K562 (cell line): ENCODE measurements around the gene AVPI1. TPM values are rescaled to one million over a fixed set of nuclear protein-coding genes. Genes with fewer than 3 reads are reported as not detected.

Source experiments
- ATAC-seq: fragments of 200-7000 bp; cut with Tn5 transposase; 3 replicates; pipeline ENCODE4 v1.9.1; 2020; ENCODE audit warnings: moderate library complexity
- BruUV-seq: library from RNA; stranded (reverse); fragments of 400-500 nt; replicated peaks from 2 replicates; lab custom pipeline; 2021; lab: Mats Ljungman, UMichigan
- CTCF ChIA-PET: fragments of 300-600 bp; formaldehyde crosslinking; extraction: SDS; loops from one replicate; lab custom pipeline; 2021; ENCODE audit warnings: low intra/inter-chr PET ratio; lab: Yijun Ruan, JAX
- POLR2A ChIA-PET: fragments of 300-600, 350-650 bp; sonication (Branson Sonifier 250); formaldehyde crosslinking; extraction: SDS; loops from one replicate; lab custom pipeline; 2021; ENCODE audit warnings: antibody characterized with exemption, inconsistent platforms; lab: Yijun Ruan, JAX
- DNase-seq, 4 experiments: peaks; one replicate each; pipeline versions ENCODE4 v3.0.0 to v3.0.0-alpha.2; 2011 to 2018; ENCODE audit warnings: low spot score in 3 of 4, mixed read lengths in 3 of 4; ENCODE audit errors: extremely low read depth in 1 of 4
- FAIRE-seq: peaks from 2 replicates; lab custom pipeline; 2011; peaks lifted over from hg19 to GRCh38; lab: Jason Lieb, UNC
- H2AFZ ChIP-seq: 2 replicates; pipeline ENCODE4 v1.6.0; 2011; ENCODE audit warnings: low read depth, low read length, control low read depth, inconsistent platforms
- H3K27ac ChIP-seq: fragments of 200-600 bp; 3 replicates; pipeline ENCODE4 v1.8.0; 2011; ENCODE audit warnings: low read depth, mild to moderate bottlenecking, control low read depth, inconsistent platforms, low read length, moderate library complexity, mixed read lengths; ENCODE audit errors: extremely low read depth
- H3K27me3 ChIP-seq, 2 experiments: fragments of 300-600 bp in 1 of 2; 2 replicates in 1 of 2; 3 replicates in 1 of 2; pipeline versions ENCODE4 v1.6.0 to v1.8.0; 2011; ENCODE audit warnings: inconsistent platforms in 2 of 2, low read length in 2 of 2, mild to moderate bottlenecking in 1 of 2, mixed read lengths in 1 of 2, moderate library complexity in 1 of 2; ENCODE audit not compliant: control insufficient read depth in 2 of 2, insufficient read depth in 2 of 2
- H3K36me3 ChIP-seq: fragments of 300-600 bp; 3 replicates; pipeline ENCODE4 v1.8.0; 2011; ENCODE audit warnings: mild to moderate bottlenecking, low read length, inconsistent platforms; ENCODE audit not compliant: control insufficient read depth, insufficient read depth
- H3K4me1 ChIP-seq, 2 experiments: fragments of 200-600 bp in 1 of 2; replicated peaks in 1 of 2; 2 replicates in 1 of 2; 3 replicates in 1 of 2; pipeline versions ENCODE4 v1.5.1 to v1.8.0; 2011; ENCODE audit warnings: inconsistent platforms in 2 of 2, low read length in 2 of 2, mild to moderate bottlenecking in 1 of 2, mixed read lengths in 1 of 2, moderate library complexity in 1 of 2; ENCODE audit not compliant: control insufficient read depth in 2 of 2, insufficient read depth in 2 of 2
- H3K4me2 ChIP-seq: 2 replicates; pipeline ENCODE4 v1.6.1; 2011; ENCODE audit warnings: low read length, control low read depth, inconsistent platforms, mixed read lengths; ENCODE audit not compliant: insufficient read depth
- H3K4me3 ChIP-seq: fragments of 200-600 bp; sonication (generic), shearing (Covaris generic); 2 replicates; pipeline ENCODE4 v1.5.1; 2016; ENCODE audit warnings: control low read depth, inconsistent platforms
- H3K79me2 ChIP-seq: fragments of 200-600 bp; 3 replicates; pipeline ENCODE4 v1.8.0; 2011; ENCODE audit warnings: low read length, inconsistent platforms; ENCODE audit not compliant: control insufficient read depth, insufficient read depth
- H3K9ac ChIP-seq, 2 experiments: 2 replicates each; pipeline versions ENCODE4 v1.6.0 to v1.6.1; 2011; ENCODE audit warnings: low read depth in 2 of 2, low read length in 2 of 2, control low read depth in 1 of 2, inconsistent platforms in 1 of 2, mild to moderate bottlenecking in 1 of 2, mixed read lengths in 1 of 2; ENCODE audit not compliant: insufficient read depth in 1 of 2
- H3K9me1 ChIP-seq: one replicate; pipeline ENCODE4 v1.6.0; 2011; ENCODE audit warnings: inconsistent platforms, mild to moderate bottlenecking, low read length, moderate library complexity; ENCODE audit not compliant: control insufficient read depth, insufficient read depth
- H3K9me3 ChIP-seq: replicated peaks from 2 replicates; pipeline ENCODE4 v1.5.1; 2011; ENCODE audit warnings: low read depth, low read length, inconsistent platforms; ENCODE audit not compliant: control insufficient read depth, insufficient read depth
- H4K20me1 ChIP-seq: replicated peaks from 2 replicates; pipeline ENCODE4 v1.6.1; 2011; ENCODE audit warnings: low read length, inconsistent platforms, mixed read lengths; ENCODE audit not compliant: control insufficient read depth, insufficient read depth
- BACH1 ChIP-seq: fragments of 200-800 bp; sonication (Bioruptor generic); IDR thresholded peaks from 2 replicates; pipeline ENCODE4 v1.6.1; 2016; ENCODE audit warnings: missing genetic modification characterization, missing compliant biosample characterization
- CSDE1 ChIP-seq, 2 experiments: fragments of 450-650 bp; IDR thresholded peaks; 2 replicates each; pipeline ENCODE4 v1.6.1; 2016; ENCODE audit warnings: mild to moderate bottlenecking in 1 of 2
- CUX1 ChIP-seq: fragments of 200-800 bp; sonication (Bioruptor generic); IDR thresholded peaks from 2 replicates; pipeline ENCODE4 v1.6.1; 2016; ENCODE audit warnings: missing genetic modification characterization, missing compliant biosample characterization
- MECOM ChIP-seq: fragments of 250-450 bp; sonication (Bioruptor Pico); IDR thresholded peaks from 2 replicates; pipeline ENCODE4 v1.8.0; 2022; ENCODE audit warnings: inconsistent platforms
- NCOA1 ChIP-seq: fragments of 450-650 bp; IDR thresholded peaks from 2 replicates; pipeline ENCODE4 v1.6.1; 2016; ENCODE audit warnings: low read depth
- RUNX1 ChIP-seq: sonication (generic); IDR thresholded peaks from 2 replicates; pipeline ENCODE4 v1.6.1; 2016; ENCODE audit warnings: antibody characterized with exemption, low read depth
- SLC30A9 ChIP-seq: fragments of 250-450 bp; sonication (Bioruptor Pico); IDR thresholded peaks from 2 replicates; pipeline ENCODE4 v1.8.0; 2022; ENCODE audit warnings: mild to moderate bottlenecking, moderate library complexity
- SMAD4 ChIP-seq: fragments of 250-450 bp; sonication (Bioruptor Pico); conservative IDR thresholded peaks from 2 replicates; pipeline ENCODE4 v1.8.0; 2021; ENCODE audit warnings: inconsistent platforms, mild to moderate bottlenecking, moderate library complexity
- SMARCB1 ChIP-seq: IDR thresholded peaks from 2 replicates; pipeline ENCODE4 v1.6.1; 2011; ENCODE audit warnings: improper control_type of control experiment, low read depth; ENCODE audit not compliant: insufficient read length
- SP2 ChIP-seq: IDR thresholded peaks from 2 replicates; pipeline ENCODE4 v1.6.1; 2011; ENCODE audit warnings: mild to moderate bottlenecking, low read depth, low read length, moderate library complexity; ENCODE audit not compliant: poor library complexity, severe bottlenecking; ENCODE audit errors: extremely low read depth
- STAT5B ChIP-seq: fragments of 250-450 bp; sonication (Bioruptor Pico); IDR thresholded peaks from 2 replicates; pipeline ENCODE4 v1.8.0; 2021; ENCODE audit warnings: mild to moderate bottlenecking, inconsistent platforms
- TRIM28 ChIP-seq: fragments of 450-650 bp; IDR thresholded peaks from 2 replicates; pipeline ENCODE4 v1.6.1; 2017
- ZC3H8 ChIP-seq: fragments of 450-650 bp; IDR thresholded peaks from 2 replicates; pipeline ENCODE4 v1.6.1; 2017
- ZFP30 ChIP-seq: fragments of 250-450 bp; sonication (Bioruptor Pico); IDR thresholded peaks from 2 replicates; pipeline ENCODE4 v1.8.0; 2022; ENCODE audit warnings: moderate library complexity, mild to moderate bottlenecking, inconsistent platforms, borderline replicate concordance
- ZKSCAN1 ChIP-seq: fragments of 150-350 bp; IDR thresholded peaks from 2 replicates; pipeline ENCODE4 v1.6.1; 2016; ENCODE audit warnings: low read depth, low read length
- ZNF311 ChIP-seq: fragments of 250-450 bp; sonication (Bioruptor Pico); IDR thresholded peaks from 2 replicates; pipeline ENCODE4 v1.4.0; 2020; ENCODE audit warnings: mild to moderate bottlenecking, moderate library complexity
- ZNF431 ChIP-seq: sonication (generic); formaldehyde crosslinking; IDR thresholded peaks from 2 replicates; pipeline ENCODE4 v1.8.0; 2022; ENCODE audit warnings: mild to moderate bottlenecking, missing genetic modification reagents
- ZNF511 ChIP-seq: sonication (generic); formaldehyde crosslinking; IDR thresholded peaks from 2 replicates; pipeline ENCODE4 v1.8.0; 2022; ENCODE audit warnings: mild to moderate bottlenecking, missing genetic modification reagents
- ZNF707 ChIP-seq: fragments of 250-450 bp; sonication (Bioruptor Pico); conservative IDR thresholded peaks from 2 replicates; pipeline ENCODE4 v1.8.0; 2022; ENCODE audit warnings: inconsistent platforms, mild to moderate bottlenecking, moderate library complexity
- ZNF766 ChIP-seq: fragments of 200-800 bp; sonication (Bioruptor generic); conservative IDR thresholded peaks from 2 replicates; pipeline ENCODE4 v1.6.1; 2016; ENCODE audit warnings: missing genetic modification characterization, missing compliant biosample characterization
- WGBS: fragments of 100-300 bp; shearing (Covaris generic); methylation state at CpG from one replicate; pipeline ENCODE4 v1.1.6; 2016; ENCODE audit warnings: low coverage, mixed read lengths; ENCODE audit not compliant: insufficient coverage; ENCODE audit errors: missing lambda C conversion rate; 5-methylcytosine and 5-hydroxymethylcytosine counted together
- in situ Hi-C: fragments of 300-500 bp; cut with MboI; formaldehyde crosslinking; loops from 4 replicates; pipeline ENCODE4 v1.15.0; 2018; ENCODE audit warnings: inconsistent platforms, mixed read lengths
- intact Hi-C: fragments of 100-400 bp; cut with micrococcal nuclease; formaldehyde crosslinking; loops from 2 replicates; pipeline ENCODE4 v1.14.2; 2022
- polyA plus RNA-seq, 8 experiments: library from polyadenylated mRNA; depleted of rRNA in 4 of 8; stranded (reverse) in 5 of 8; unstranded in 3 of 8; fragments of >200 nt; fragmentation: Nextera tagmentation in 2 of 8; fragmentation: Illumina TruSeq in 1 of 8; extraction: Ambion mirVana in 2 of 8; extraction: Trizol in 1 of 8; gene quantifications; 2 replicates each; pipeline versions ENCODE4 v1.2.1 to v1.2.3, GENCODE V29; 2011 to 2014; ENCODE audit warnings: inconsistent platforms in 1 of 8, missing spikeins in 1 of 8
- total RNA-seq, 7 experiments: library from RNA; depleted of rRNA in 6 of 7; stranded (reverse); fragments of >200 nt in 6 of 7; fragmentation: Illumina TruSeq in 2 of 7; extraction: Trizol in 2 of 7; gene quantifications; 2 replicates each; pipeline versions ENCODE4 v1.2.1 to v1.2.3, GENCODE V29; 2011 to 2021; ENCODE audit warnings: low replicate concordance in 1 of 7

The AVPI1 gene
- total and polyA plus RNA-seq, 9 of the 15 experiments (the other 6 are each of a cell fraction or from before 2014, with no cell fraction given) = 0.90 to 10.4 (median 7.4) TPM

GRCh38 chr10:97736403-97736901 lies 49.4 kb upstream of the AVPI1 start:
- peaks cover 24% of the 10 kb centered on the region for H3K36me3 ChIP-seq
- peak overlapping the region; percentile 90 for H3K27ac ChIP-seq
- H3K4me2 ChIP-seq = peak overlapping the region; percentile 92
- no peak overlapping the region for H3K4me3 ChIP-seq
- CTCF ChIA-PET = no interaction called here
- no peaks in the 10 kb centered on the region for H3K27me3 ChIP-seq
- intact Hi-C loops = no loop called here
- H2AFZ ChIP-seq = peak overlapping the region; percentile 98
- peaks cover 15% of the 10 kb centered on the region in 2 experiments; a peak in 4 of 5 replicates for H3K4me1 ChIP-seq
- FAIRE-seq (peak; percentile 15), DNase-seq (no peak), ATAC-seq (peak; percentile 10)
- POLR2A ChIA-PET = interaction anchor here (0.6 to 1.6 kb wide), 10 partner anchors 9 to 317 kb away, joined by 3 to 5 read pairs (median 4); partner anchors contain the start of gene AVPI1
- 51% methylated on average over 11 of the region's 13 CpGs for WGBS
- peaks cover 41% of the 10 kb centered on the region for H3K79me2 ChIP-seq
- peak overlapping the region in 1 of 2 experiments; percentile 94; a peak in 2 of 4 replicates for H3K9ac ChIP-seq
- H4K20me1 ChIP-seq = peaks cover 6% of the 10 kb centered on the region; the same call in 1 of the 2 replicates
- H3K9me1 ChIP-seq = no peaks in the 10 kb centered on the region
- H3K9me3 ChIP-seq = no peaks in the 10 kb centered on the region; the same call in 1 of the 2 replicates
- in situ Hi-C loops = no loop called here
- BruUV-seq = no TSS peak
- TF ChIP-seq SMAD4 (no peak), ZFP30 (CRISPR knock-in tag) (no peak), ZC3H8 (no peak), SMARCB1 (no peak), CSDE1 (IDR thresholded peaks at IDR 0.05) (no peak), ZKSCAN1 (no peak), RUNX1 (no peak), ZNF511 (CRISPR knock-in tag) (no peak), ZNF311 (CRISPR knock-in tag) (0 out of 2 replicates have a peak, but pooled peaks have one; percentile 36), ZNF766 (CRISPR knock-in tag) (peak; percentile 43; the same call in 1 of the 2 replicates), NCOA1 (no peak), ZNF707 (CRISPR knock-in tag) (no peak), CUX1 (CRISPR knock-in tag) (no peak), STAT5B (CRISPR knock-in tag) (no peak), BACH1 (tag) (0 out of 2 replicates have a peak, but pooled peaks have one; percentile 44), MECOM (0 out of 2 replicates have a peak, but pooled peaks have one; percentile 36), SP2 (no peak), ZNF431 (CRISPR knock-in tag) (no peak), TRIM28 (no peak), SLC30A9 (CRISPR knock-in tag) (no peak)
